H1 (cell line): ENCODE measurements around the gene R3HDM4. TPM values are rescaled to one million over a fixed set of nuclear protein-coding genes. Genes with fewer than 3 reads are reported as not detected.

Source experiments
- CTCF ChIA-PET: fragments of 300-600 bp; sonication (Branson Sonifier 250); formaldehyde crosslinking; loops from one replicate; lab custom pipeline; 2021; ENCODE audit not compliant: partially characterized antibody; lab: Charles Lee
- POLR2A ChIA-PET: fragments of 300-600 bp; sonication (Branson Sonifier 250); formaldehyde crosslinking; loops from one replicate; lab custom pipeline; 2021; ENCODE audit warnings: inconsistent platforms; ENCODE audit not compliant: partially characterized antibody; lab: Charles Lee
- DNase-seq, 2 experiments: peaks; one replicate each; pipeline versions ENCODE4 v3.0.0 to v3.0.0-alpha.2; 2010 to 2022; ENCODE audit warnings: low spot score in 2 of 2, low read depth in 1 of 2, mixed read lengths in 1 of 2
- FAIRE-seq: peaks from 2 replicates; lab custom pipeline; 2011; peaks lifted over from hg19 to GRCh38; lab: Jason Lieb, UNC
- H2AFZ ChIP-seq: 2 replicates; pipeline ENCODE4 v1.8.1; 2012; ENCODE audit warnings: low read length, inconsistent platforms
- H2AK5ac ChIP-seq: 2 replicates; pipeline ENCODE4 v1.6.1; 2013; ENCODE audit warnings: low read depth, low read length
- H2BK120ac ChIP-seq: replicated peaks from 2 replicates; pipeline ENCODE3; 2013; ENCODE audit warnings: low read depth, low read length, inconsistent platforms
- H2BK12ac ChIP-seq: 2 replicates; pipeline ENCODE4 v1.6.1; 2013; ENCODE audit warnings: low read depth, low read length
- H2BK15ac ChIP-seq: 2 replicates; pipeline ENCODE4 v1.6.1; 2013; ENCODE audit warnings: low read length
- H2BK20ac ChIP-seq: 2 replicates; pipeline ENCODE4 v1.6.1; 2013; ENCODE audit warnings: low read length
- H2BK5ac ChIP-seq: 2 replicates; pipeline ENCODE4 v1.6.1; 2013; ENCODE audit warnings: low read depth, low read length
- H3K14ac ChIP-seq: 2 replicates; pipeline ENCODE4 v1.6.1; 2013; ENCODE audit warnings: inconsistent platforms; ENCODE audit not compliant: insufficient read length
- H3K18ac ChIP-seq: 2 replicates; pipeline ENCODE4 v1.6.1; 2013; ENCODE audit warnings: low read length; ENCODE audit errors: extremely low read depth
- H3K23ac ChIP-seq: 2 replicates; pipeline ENCODE4 v1.6.1; 2013; ENCODE audit warnings: inconsistent platforms; ENCODE audit not compliant: insufficient read length
- H3K23me2 ChIP-seq: 2 replicates; pipeline ENCODE4 v1.6.1; 2013; ENCODE audit warnings: low read depth, low read length
- H3K27ac ChIP-seq: 2 replicates; pipeline ENCODE4 v1.6.1; 2011; ENCODE audit warnings: low read depth, low read length, inconsistent platforms
- H3K27me3 ChIP-seq, 4 experiments: replicated peaks in 1 of 4; 1 replicate in 1 of 4; 2 replicates in 3 of 4; pipeline versions ENCODE4 v1.6.1 to v1.8.1; 2011 to 2013; ENCODE audit warnings: low read length in 3 of 4, mild to moderate bottlenecking in 3 of 4, inconsistent platforms in 2 of 4, mixed read lengths in 2 of 4, moderate library complexity in 1 of 4; ENCODE audit not compliant: control insufficient read depth in 3 of 4, insufficient read depth in 3 of 4; ENCODE audit errors: extremely low read depth in 1 of 4
- H3K36me3 ChIP-seq, 4 experiments: 2 replicates each; pipeline versions ENCODE4 v1.6.1 to v1.8.1; 2011 to 2013; ENCODE audit warnings: mild to moderate bottlenecking in 4 of 4, low read length in 3 of 4, moderate library complexity in 2 of 4, control low read depth in 1 of 4, inconsistent platforms in 1 of 4; ENCODE audit not compliant: insufficient read depth in 4 of 4, control insufficient read depth in 2 of 4
- H3K4ac ChIP-seq: replicated peaks from 2 replicates; pipeline ENCODE3; 2013; ENCODE audit warnings: low read length, low read depth, mixed read lengths, inconsistent platforms; ENCODE audit not compliant: insufficient read length
- H3K4me1 ChIP-seq, 4 experiments: replicated peaks in 1 of 4; 1 replicate in 1 of 4; 2 replicates in 3 of 4; pipeline versions ENCODE4 v1.6.1 to v1.8.1; 2011 to 2013; ENCODE audit warnings: low read length in 3 of 4, inconsistent platforms in 2 of 4, mixed read lengths in 1 of 4; ENCODE audit not compliant: insufficient read depth in 4 of 4, control insufficient read depth in 3 of 4
- H3K4me2 ChIP-seq, 2 experiments: 2 replicates each; pipeline versions ENCODE4 v1.6.1 to v1.8.1; 2011 to 2013; ENCODE audit warnings: low read depth in 2 of 2, low read length in 2 of 2, control low read depth in 1 of 2, inconsistent platforms in 1 of 2, mild to moderate bottlenecking in 1 of 2; ENCODE audit not compliant: insufficient read depth in 1 of 2
- H3K4me3 ChIP-seq, 4 experiments: fragments of 200-600, 300-600 bp in 1 of 4; sonication (generic), shearing (Covaris generic), sonication (Bioruptor Twin) in 1 of 4; 2 replicates each; pipeline versions ENCODE4 v1.5.1 to v1.8.1; 2011 to 2016; ENCODE audit warnings: low read length in 4 of 4, low read depth in 3 of 4, control low read depth in 2 of 4, inconsistent platforms in 2 of 4, mild to moderate bottlenecking in 2 of 4, mixed read lengths in 1 of 4, moderate library complexity in 1 of 4; ENCODE audit not compliant: insufficient read depth in 2 of 4; ENCODE audit errors: extremely low read depth in 1 of 4
- H3K56ac ChIP-seq: replicated peaks from 2 replicates; pipeline ENCODE3; 2013; ENCODE audit warnings: low read depth, mild to moderate bottlenecking, mixed read lengths, low read length, inconsistent platforms; ENCODE audit not compliant: insufficient read length
- H3K79me1 ChIP-seq: 2 replicates; pipeline ENCODE4 v1.6.1; 2013; ENCODE audit warnings: low read depth, low read length, control low read depth
- H3K79me2 ChIP-seq, 2 experiments: 2 replicates each; pipeline versions ENCODE4 v1.6.1 to v1.8.1; 2012 to 2013; ENCODE audit warnings: low read length in 2 of 2, mild to moderate bottlenecking in 2 of 2, inconsistent platforms in 1 of 2; ENCODE audit not compliant: insufficient read depth in 2 of 2, control insufficient read depth in 1 of 2
- H3K9ac ChIP-seq, 4 experiments: replicated peaks in 1 of 4; 1 replicate in 1 of 4; 2 replicates in 3 of 4; pipeline versions ENCODE4 v1.6.1 to v1.8.1; 2011 to 2013; ENCODE audit warnings: low read depth in 3 of 4, low read length in 3 of 4, control low read depth in 2 of 4, mild to moderate bottlenecking in 2 of 4, moderate library complexity in 2 of 4, inconsistent platforms in 1 of 4; ENCODE audit errors: extremely low read depth in 1 of 4
- H3K9me3 ChIP-seq, 2 experiments: 2 replicates each; pipeline versions ENCODE4 v1.6.1 to v1.8.1; 2012 to 2013; ENCODE audit warnings: mild to moderate bottlenecking in 2 of 2, moderate library complexity in 2 of 2, control low read depth in 1 of 2, inconsistent platforms in 1 of 2, low read depth in 1 of 2, low read length in 1 of 2, mixed read lengths in 1 of 2; ENCODE audit not compliant: insufficient read depth in 2 of 2
- H4K20me1 ChIP-seq, 2 experiments: replicated peaks in 1 of 2; 2 replicates each; pipeline versions ENCODE3 to v1.8.1; 2011 to 2013; ENCODE audit warnings: inconsistent platforms in 2 of 2, low read length in 2 of 2, mild to moderate bottlenecking in 1 of 2; ENCODE audit not compliant: insufficient read depth in 2 of 2, control insufficient read depth in 1 of 2
- H4K5ac ChIP-seq: 2 replicates; pipeline ENCODE4 v1.6.1; 2013; ENCODE audit warnings: low read length, low read depth, mixed read lengths, inconsistent platforms; ENCODE audit not compliant: insufficient read length
- H4K8ac ChIP-seq: 2 replicates; pipeline ENCODE4 v1.8.0; 2013; ENCODE audit warnings: mild to moderate bottlenecking, moderate library complexity, low read length, inconsistent platforms; ENCODE audit not compliant: insufficient read depth; ENCODE audit errors: extremely low read depth
- H4K91ac ChIP-seq: replicated peaks from 2 replicates; pipeline ENCODE3; 2013; ENCODE audit warnings: low read length, mixed read lengths, inconsistent platforms; ENCODE audit not compliant: insufficient read length
- CBX5 ChIP-seq: fragments of 300-800, 300-1000 bp; sonication (generic); IDR thresholded peaks from 2 replicates; pipeline ENCODE4 v1.7.1; 2016; ENCODE audit warnings: antibody characterized with exemption, low read length, low read depth
- CBX8 ChIP-seq: fragments of 300-800, 300-1000 bp; sonication (generic); IDR thresholded peaks from 2 replicates; pipeline ENCODE4 v1.7.1; 2016; ENCODE audit warnings: low read depth, low read length, borderline replicate concordance
- EZH2 ChIP-seq: fragments of 200-600 bp; sonication (generic); IDR thresholded peaks from 2 replicates; pipeline ENCODE4 v1.7.1; 2012; ENCODE audit warnings: low read depth, mild to moderate bottlenecking, moderate library complexity, low read length, inconsistent platforms; ENCODE audit not compliant: severe bottlenecking
- JUN ChIP-seq: IDR thresholded peaks from 2 replicates; pipeline ENCODE4 v1.6.1; 2011; ENCODE audit warnings: low read depth, mild to moderate bottlenecking, improper control_type of control experiment, low read length
- MAX ChIP-seq: IDR thresholded peaks from 2 replicates; pipeline ENCODE4 v1.6.1; 2012; ENCODE audit warnings: inconsistent platforms
- SIX5 ChIP-seq: IDR thresholded peaks from 2 replicates; pipeline ENCODE4 v1.6.1; 2011; ENCODE audit warnings: mild to moderate bottlenecking, low read depth, low read length
- TEAD4 ChIP-seq: IDR thresholded peaks from 2 replicates; pipeline ENCODE4 v1.6.1; 2012; ENCODE audit warnings: low read depth, low read length, inconsistent platforms, mixed read lengths
- USF2 ChIP-seq: IDR thresholded peaks from 2 replicates; pipeline ENCODE4 v1.6.1; 2011; ENCODE audit warnings: low read length, improper control_type of control experiment
- whole genome bisulfite sequencing, 2 experiments: shearing (Covaris generic) in 1 of 2; methylation state at CpG; one replicate each; pipeline versions ENCODE4 v1.1.6 to v1.1.7; 2013 to 2015; ENCODE audit warnings: low lambda C conversion rate in 2 of 2, mixed read lengths in 2 of 2, inconsistent platforms in 1 of 2, low coverage in 1 of 2, missing lambda C conversion rate in 1 of 2; ENCODE audit not compliant: insufficient replicate concordance in 2 of 2, insufficient coverage in 1 of 2, insufficient read length in 1 of 2; ENCODE audit errors: extremely low coverage in 1 of 2, missing lambda C conversion rate in 1 of 2; 5-methylcytosine and 5-hydroxymethylcytosine counted together
- polyA plus RNA-seq, 7 experiments: library from polyadenylated mRNA; depleted of rRNA in 3 of 7; stranded (reverse) in 5 of 7; unstranded in 2 of 7; fragments of >200 nt in 5 of 7; fragments of 200-250 nt in 2 of 7; gene quantifications; 1 replicate in 5 of 7; 2 replicates in 1 of 7; 4 replicates in 1 of 7; pipeline versions ENCODE4 v1.2.1 to v1.2.3, GENCODE V29; 2011 to 2013; ENCODE audit warnings: missing spikeins in 2 of 7, mixed read lengths in 2 of 7
- total RNA-seq: library from RNA; stranded (reverse); fragmentation: NEBNext Ultra II Directional; extraction: Animal tissue kit (Norgen Biotek cat#: 25700); gene quantifications from 2 replicates; pipeline ENCODE4 v1.2.1, GENCODE V29; 2021

The R3HDM4 gene
- total and polyA plus RNA-seq, 2 of the 8 experiments (the other 6 are each of a cell fraction or from before 2014, with no cell fraction given): 76.8 to 102 TPM

GRCh38 chr19:956766-957440, 43.9 kb upstream of the R3HDM4 start:
- no peak overlapping the region; the same call in 1 of the 2 replicates for H2BK20ac ChIP-seq
- H3K23ac ChIP-seq: no peak overlapping the region
- no peak overlapping the region for H3K14ac ChIP-seq
- ChIA-PET POLR2A (interaction anchor here (0.6 to 2.3 kb wide), 8 partner anchors 8 to 94 kb away, joined by 3 to 6 read pairs (median 4); partner anchors contain the start of genes CNN2 and WDR18), CTCF (interaction anchor here (0.6 to 3.6 kb wide), 6 partner anchors 11 to 75 kb away, joined by 3 to 16 read pairs (median 3); no protein-coding TSS in a partner anchor)
- peak overlapping the region; percentile 57 for H4K8ac ChIP-seq
- peaks cover 11% of the 10 kb centered on the region for H3K79me1 ChIP-seq
- peak overlapping the region; percentile 65; the same call in 1 of the 2 replicates for H3K27ac ChIP-seq
- FAIRE-seq: no peak
- H3K4me3 ChIP-seq: no peak overlapping the region
- H4K91ac ChIP-seq: no peak overlapping the region
- no peak overlapping the region for H4K5ac ChIP-seq
- no peak overlapping the region for H2BK15ac ChIP-seq
- H2BK5ac ChIP-seq: peak overlapping the region; percentile 78
- H3K27me3 ChIP-seq: no peaks in the 10 kb centered on the region
- peaks cover 5 to 52% (median 28%) of the 10 kb centered on the region in 4 experiments for H3K4me1 ChIP-seq
- H3K36me3 ChIP-seq: no peaks in the 10 kb centered on the region; a peak in 1 of 8 replicates
- no peaks in the 10 kb centered on the region for H3K9me3 ChIP-seq
- 68% methylated on average over 18 of the region's 27 CpGs; no CpG with 5 or more reads in 1 of the 2 experiments for WGBS, 2 experiments
- DNase-seq: peak in 1 of 2 experiments; percentile 65
- TF ChIP-seq SIX5 (no peak), EZH2 (no peak), TEAD4 (peak; percentile 87), CBX5 (no peak), USF2 (no peak), MAX (no peak), JUN (no peak), CBX8 (no peak)
- H3K23me2 ChIP-seq: no peaks in the 10 kb centered on the region; the same call in 1 of the 2 replicates
- H3K4ac ChIP-seq: no peak overlapping the region
- H3K56ac ChIP-seq: no peak overlapping the region
- no peak overlapping the region for H2AFZ ChIP-seq
- no peak overlapping the region; a peak in 1 of 7 replicates for H3K9ac ChIP-seq
- H4K20me1 ChIP-seq: peaks cover 0 to 1% of the 10 kb centered on the region in 2 experiments
- H3K79me2 ChIP-seq: peaks cover 0 to 26% of the 10 kb centered on the region in 2 experiments; a peak in 1 of 4 replicates
- H2BK12ac ChIP-seq: 0 out of 2 replicates have a peak overlapping the region, but pooled peaks have one; percentile 27
- peak overlapping the region; percentile 19; the same call in 1 of the 2 replicates for H3K18ac ChIP-seq
- no peak overlapping the region for H2AK5ac ChIP-seq
- peak overlapping the region; percentile 0 for H2BK120ac ChIP-seq
- no peak overlapping the region; a peak in 1 of 4 replicates for H3K4me2 ChIP-seq
